Activated CD4-positive, alpha-beta T cell treated with anti-CD3 and anti-CD28 coated beads, Interleukin-2, amount 50 U/mL, for 16 hours (primary cell): ENCODE results near the gene PHKG2.
"Not testable (repeated sequence)": the region's sequence is repeated elsewhere in the genome, so short reads cannot be mapped to it uniquely, and the experiment has no call there.

Experiments used
- DNase-seq: peaks from one replicate; pipeline ENCODE4 v3.0.0-alpha.2; 2020

Gene PHKG2

GRCh38 chr16:30747799-30748633 is at the start of gene PHKG2:
PHKG2 (plus strand) TSS chr16:30748425; CDS start chr16:30748821, 396 bp downstream.
- DNase-seq, result peak; percentile 98

GRCh38 chr16:30698816-30699614 is 49.2 kb upstream of the PHKG2 start, which contains the start of gene SRCAP:
SRCAP (plus strand) TSS chr16:30699171; CDS start chr16:30700825, 1,654 bp downstream.
- peak; percentile 91 for DNase-seq

- no peak for DNase-seq
Measured at GRCh38 chr16:30699615-30700099, 48.6 kb upstream of the PHKG2 start.

GRCh38 chr16:30700491-30700890 is 47.7 kb upstream of the PHKG2 start:
- no peak for DNase-seq

GRCh38 chr16:30700971-30701370 is 47.3 kb upstream of the PHKG2 start:
- DNase-seq, result no peak

GRCh38 chr16:30703071-30703470 is 45.2 kb upstream of the PHKG2 start:
- not testable (repeated sequence) for DNase-seq

- no peak for DNase-seq
Measured at GRCh38 chr16:30703971-30704370, 44.3 kb upstream of the PHKG2 start.

GRCh38 chr16:30706046-30706445 is 42.2 kb upstream of the PHKG2 start:
- no peak for DNase-seq

GRCh38 chr16:30710971-30711370 is 37.3 kb upstream of the PHKG2 start:
- DNase-seq, result no peak

- no peak for DNase-seq
Measured at GRCh38 chr16:30711712-30712111, 36.5 kb upstream of the PHKG2 start.

GRCh38 chr16:30715750-30716445 is 32.3 kb upstream of the PHKG2 start:
- DNase-seq, result peak; percentile 83

GRCh38 chr16:30720086-30720485 is 28.1 kb upstream of the PHKG2 start:
- no peak for DNase-seq

- no peak for DNase-seq
Measured at GRCh38 chr16:30720694-30721093, 27.5 kb upstream of the PHKG2 start.

GRCh38 chr16:30721167-30721566 is 27.1 kb upstream of the PHKG2 start:
- DNase-seq, result no peak

- DNase-seq, result no peak
Measured at GRCh38 chr16:30721606-30722005, 26.6 kb upstream of the PHKG2 start.

GRCh38 chr16:30722443-30722842 is 25.8 kb upstream of the PHKG2 start:
- DNase-seq, result no peak

- DNase-seq, result no peak
Measured at GRCh38 chr16:30722916-30723315, 25.3 kb upstream of the PHKG2 start.

- no peak for DNase-seq
Measured at GRCh38 chr16:30723725-30724355, 24.4 kb upstream of the PHKG2 start.

GRCh38 chr16:30724641-30725417 is 23.4 kb upstream of the PHKG2 start:
- no peak for DNase-seq

- no peak for DNase-seq
Measured at GRCh38 chr16:30725418-30725792, 22.8 kb upstream of the PHKG2 start.

GRCh38 chr16:30728321-30728720 is 19.9 kb upstream of the PHKG2 start:
- no peak for DNase-seq
